Peyer's patch (tissue), 4 donors: ENCODE data around the gene CIAO2B.

Source experiments
- POLR2A ChIP-seq, 2 donors: fragments of 450-650 bp; IDR thresholded peaks; one replicate each; pipeline ENCODE4 v1.5.1; 2017; ENCODE audit warnings: antibody characterized with exemption in 2 of 2, mild to moderate bottlenecking in 2 of 2, moderate library complexity in 2 of 2
- TF ChIP-seq, protein P1 (sequence below), 6 experiments: fragments of 450-650 bp in 4 of 6; fragments of 200-600 bp in 2 of 6; sonication (generic) in 1 of 6; IDR thresholded peaks; one replicate each; pipeline ENCODE4 v1.5.1; 2017 to 2019; ENCODE audit warnings: antibody characterized with exemption in 6 of 6, mild to moderate bottlenecking in 3 of 6, moderate library complexity in 1 of 6

DNA sequence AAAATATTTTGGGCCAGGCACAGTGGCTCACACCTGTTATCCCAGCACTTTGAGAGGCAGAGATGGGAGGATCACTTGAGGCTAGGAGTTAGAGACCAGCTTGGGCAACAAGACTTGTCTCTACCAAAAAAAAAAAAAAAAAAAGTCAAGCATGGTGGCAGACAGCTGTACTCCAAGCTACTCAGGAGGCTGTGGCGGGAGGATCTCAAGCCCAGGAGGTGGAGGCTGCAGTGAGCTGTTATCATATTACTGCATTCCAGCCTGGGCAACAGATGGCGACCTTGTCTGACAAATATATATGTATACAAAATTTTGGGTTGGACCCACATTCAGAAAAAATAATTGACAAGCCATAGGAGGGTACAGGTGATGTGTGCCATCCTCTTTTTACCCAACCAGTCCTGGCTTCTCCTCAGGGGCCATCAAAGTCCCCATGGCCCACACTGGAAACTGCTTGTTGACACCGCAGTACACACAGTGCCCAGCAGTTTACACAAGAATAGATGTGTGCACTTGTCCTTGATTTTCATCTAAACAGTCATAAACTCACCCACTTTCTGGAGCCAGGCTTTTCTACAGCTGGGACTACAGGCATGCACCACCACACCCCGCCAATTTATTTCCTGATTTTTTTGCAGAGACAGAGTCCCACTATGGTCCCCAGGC lies 2.8 kb upstream of the CIAO2B start:
- TF ChIP-seq, protein P1, sequence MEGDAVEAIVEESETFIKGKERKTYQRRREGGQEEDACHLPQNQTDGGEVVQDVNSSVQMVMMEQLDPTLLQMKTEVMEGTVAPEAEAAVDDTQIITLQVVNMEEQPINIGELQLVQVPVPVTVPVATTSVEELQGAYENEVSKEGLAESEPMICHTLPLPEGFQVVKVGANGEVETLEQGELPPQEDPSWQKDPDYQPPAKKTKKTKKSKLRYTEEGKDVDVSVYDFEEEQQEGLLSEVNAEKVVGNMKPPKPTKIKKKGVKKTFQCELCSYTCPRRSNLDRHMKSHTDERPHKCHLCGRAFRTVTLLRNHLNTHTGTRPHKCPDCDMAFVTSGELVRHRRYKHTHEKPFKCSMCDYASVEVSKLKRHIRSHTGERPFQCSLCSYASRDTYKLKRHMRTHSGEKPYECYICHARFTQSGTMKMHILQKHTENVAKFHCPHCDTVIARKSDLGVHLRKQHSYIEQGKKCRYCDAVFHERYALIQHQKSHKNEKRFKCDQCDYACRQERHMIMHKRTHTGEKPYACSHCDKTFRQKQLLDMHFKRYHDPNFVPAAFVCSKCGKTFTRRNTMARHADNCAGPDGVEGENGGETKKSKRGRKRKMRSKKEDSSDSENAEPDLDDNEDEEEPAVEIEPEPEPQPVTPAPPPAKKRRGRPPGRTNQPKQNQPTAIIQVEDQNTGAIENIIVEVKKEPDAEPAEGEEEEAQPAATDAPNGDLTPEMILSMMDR (IDR thresholded peaks at IDR 0.05), result no peak
- no peak for TF ChIP-seq POLR2A (IDR thresholded peaks at IDR 0.05)
